Sigmoid colon (tissue), 7 donors: ENCODE results near the gene BMPER. TPM values are rescaled to one million over a fixed set of nuclear protein-coding genes. Genes with fewer than 3 reads are reported as not detected.

Source experiments
- DNase-seq: peaks from one replicate; pipeline ENCODE4 v3.0.0-alpha.2; 2019
- H3K27ac ChIP-seq, 4 donors: fragments of 200-600 bp; sonication (generic); one replicate each; pipeline ENCODE4 v1.5.1; 2016 to 2019; ENCODE audit warnings: mild to moderate bottlenecking in 1 of 4
- H3K27me3 ChIP-seq, 3 donors: fragments of 200-600 bp; sonication (generic); one replicate each; pipeline ENCODE4 v1.5.1; 2019; ENCODE audit warnings: mild to moderate bottlenecking in 1 of 3
- H3K36me3 ChIP-seq, 4 donors: fragments of 200-600 bp; sonication (generic); one replicate each; pipeline ENCODE4 v1.5.1; 2016 to 2019
- H3K4me1 ChIP-seq, 4 donors: fragments of 200-600 bp; sonication (generic); one replicate each; pipeline ENCODE4 v1.5.1; 2017 to 2019
- H3K4me3 ChIP-seq, 4 donors: fragments of 200-600 bp; sonication (generic); one replicate each; pipeline ENCODE4 v1.5.1; 2017 to 2019; ENCODE audit warnings: mild to moderate bottlenecking in 2 of 4, moderate library complexity in 1 of 4
- H3K9me3 ChIP-seq, 4 donors: fragments of 200-600 bp in 3 of 4; sonication (generic) in 3 of 4; one replicate each; pipeline versions ENCODE4 v1.5.1 to v1.6.1; 2013 to 2019
- EP300 ChIP-seq, 4 donors: sonication (generic); formaldehyde crosslinking; IDR thresholded peaks; one replicate each; pipeline ENCODE4 v1.6.1; 2017; ENCODE audit warnings: antibody characterized with exemption in 4 of 4
- POLR2A ChIP-seq, 2 donors: fragments of 450-650 bp; IDR thresholded peaks; one replicate each; pipeline ENCODE4 v1.6.1; 2016; ENCODE audit warnings: antibody characterized with exemption in 2 of 2, mild to moderate bottlenecking in 2 of 2, moderate library complexity in 2 of 2
- POLR2AphosphoS5 ChIP-seq, 4 donors: sonication (generic); formaldehyde crosslinking; IDR thresholded peaks; one replicate each; pipeline ENCODE4 v1.6.1; 2017; ENCODE audit warnings: antibody characterized with exemption in 4 of 4
- WGBS, 2 donors: extraction: QIAGEN DNeasy Blood & Tissue Kit; methylation state at CpG; one replicate each; pipeline ENCODE4 v1.1.7; 2013; 5-methylcytosine and 5-hydroxymethylcytosine counted together
- intact Hi-C: fragments of 100-400 bp; cut with DNase I; formaldehyde crosslinking; loops from one replicate; pipeline ENCODE4 v1.15.1; 2023
- polyA plus RNA-seq, 3 donors: library from polyadenylated mRNA; stranded (reverse); fragments of 200-250 nt; gene quantifications; one replicate each; pipeline ENCODE4 v1.2.3, GENCODE V29; 2013
- total RNA-seq, 4 donors: library from RNA; depleted of rRNA; stranded (reverse); fragments of >200 nt; gene quantifications; one replicate each; pipeline ENCODE4 v1.1.0, GENCODE V29; 2016
- TF ChIP-seq, protein P1 (sequence below), 4 experiments: fragments of 450-650 bp in 3 of 4; fragments of 200-600 bp in 1 of 4; IDR thresholded peaks; one replicate each; pipeline ENCODE4 v1.5.1; 2016 to 2019; ENCODE audit warnings: antibody characterized with exemption in 4 of 4, mild to moderate bottlenecking in 3 of 4, moderate library complexity in 2 of 4
- donor health status: healthy with polysubstance abuse.
- donor health status: Bipolar disorder and iron deficiency.
- donor health status: healthy.

BMPER gene
- total and polyA plus RNA-seq, 7 donors = 0.51 to 3.1 (median 1.6) TPM; not detected in 1

DNA sequence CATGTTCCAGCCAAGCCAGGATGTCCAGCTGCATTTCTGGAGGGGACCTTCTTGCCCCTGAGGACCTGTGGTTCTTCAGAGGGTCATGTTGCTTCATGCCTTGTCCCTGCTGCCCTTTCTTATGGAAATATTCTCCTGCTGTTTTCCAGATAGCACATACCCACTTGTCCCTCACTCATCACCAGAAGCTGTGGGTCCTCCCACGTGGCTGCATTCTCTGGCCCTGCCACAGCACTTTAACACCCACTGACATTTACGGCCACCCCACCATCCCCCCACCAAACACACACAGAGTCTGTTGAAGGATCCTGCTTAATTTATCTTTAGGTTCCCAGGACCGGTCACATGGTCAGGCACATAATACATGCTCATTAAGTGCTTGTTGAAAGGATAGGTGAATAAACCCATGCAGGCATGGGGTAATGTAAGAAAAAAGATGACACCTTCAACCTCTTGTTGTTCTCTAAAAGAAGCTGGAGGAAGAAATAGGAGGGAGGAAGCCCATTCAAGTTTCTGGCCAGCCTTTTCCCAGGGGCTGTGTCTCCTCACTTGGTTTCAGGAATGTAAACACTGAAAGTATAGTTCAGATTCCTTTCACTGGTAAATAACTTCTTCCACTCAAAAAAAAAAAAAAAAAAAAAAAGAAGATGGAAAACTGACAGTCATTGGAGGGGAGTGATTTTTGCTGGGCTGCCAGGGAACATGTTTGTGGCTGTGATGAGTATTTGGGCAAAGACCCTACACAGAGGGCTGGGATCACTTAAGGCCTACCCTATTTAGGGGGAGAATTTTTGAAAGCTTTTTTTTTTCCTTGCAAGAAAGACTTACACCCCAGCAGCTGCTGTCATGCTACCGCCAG is 19.8 kb upstream of the BMPER start:
- H3K4me3 ChIP-seq = no peak overlapping the region
- 78 to 80% methylated on average over 4 of the region's 4 CpGs for WGBS, 2 donors
- no peak for DNase-seq
- peaks cover 0 to 4% (median 0%) of the 10 kb centered on the region in 4 donors for H3K4me1 ChIP-seq
- intact Hi-C loops = no loop called here
- H3K36me3 ChIP-seq = no peaks in the 10 kb centered on the region
- H3K9me3 ChIP-seq = no peaks in the 10 kb centered on the region
- H3K27me3 ChIP-seq = no peaks in the 10 kb centered on the region
- H3K27ac ChIP-seq = no peak overlapping the region
- TF ChIP-seq POLR2A (IDR thresholded peaks at IDR 0.05) = no peak
- no peak for TF ChIP-seq POLR2AphosphoS5 (IDR thresholded peaks at IDR 0.05)
- TF ChIP-seq EP300 (IDR thresholded peaks at IDR 0.05) = no peak
- TF ChIP-seq, protein P1, sequence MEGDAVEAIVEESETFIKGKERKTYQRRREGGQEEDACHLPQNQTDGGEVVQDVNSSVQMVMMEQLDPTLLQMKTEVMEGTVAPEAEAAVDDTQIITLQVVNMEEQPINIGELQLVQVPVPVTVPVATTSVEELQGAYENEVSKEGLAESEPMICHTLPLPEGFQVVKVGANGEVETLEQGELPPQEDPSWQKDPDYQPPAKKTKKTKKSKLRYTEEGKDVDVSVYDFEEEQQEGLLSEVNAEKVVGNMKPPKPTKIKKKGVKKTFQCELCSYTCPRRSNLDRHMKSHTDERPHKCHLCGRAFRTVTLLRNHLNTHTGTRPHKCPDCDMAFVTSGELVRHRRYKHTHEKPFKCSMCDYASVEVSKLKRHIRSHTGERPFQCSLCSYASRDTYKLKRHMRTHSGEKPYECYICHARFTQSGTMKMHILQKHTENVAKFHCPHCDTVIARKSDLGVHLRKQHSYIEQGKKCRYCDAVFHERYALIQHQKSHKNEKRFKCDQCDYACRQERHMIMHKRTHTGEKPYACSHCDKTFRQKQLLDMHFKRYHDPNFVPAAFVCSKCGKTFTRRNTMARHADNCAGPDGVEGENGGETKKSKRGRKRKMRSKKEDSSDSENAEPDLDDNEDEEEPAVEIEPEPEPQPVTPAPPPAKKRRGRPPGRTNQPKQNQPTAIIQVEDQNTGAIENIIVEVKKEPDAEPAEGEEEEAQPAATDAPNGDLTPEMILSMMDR (IDR thresholded peaks at IDR 0.05) = no peak

DNA sequence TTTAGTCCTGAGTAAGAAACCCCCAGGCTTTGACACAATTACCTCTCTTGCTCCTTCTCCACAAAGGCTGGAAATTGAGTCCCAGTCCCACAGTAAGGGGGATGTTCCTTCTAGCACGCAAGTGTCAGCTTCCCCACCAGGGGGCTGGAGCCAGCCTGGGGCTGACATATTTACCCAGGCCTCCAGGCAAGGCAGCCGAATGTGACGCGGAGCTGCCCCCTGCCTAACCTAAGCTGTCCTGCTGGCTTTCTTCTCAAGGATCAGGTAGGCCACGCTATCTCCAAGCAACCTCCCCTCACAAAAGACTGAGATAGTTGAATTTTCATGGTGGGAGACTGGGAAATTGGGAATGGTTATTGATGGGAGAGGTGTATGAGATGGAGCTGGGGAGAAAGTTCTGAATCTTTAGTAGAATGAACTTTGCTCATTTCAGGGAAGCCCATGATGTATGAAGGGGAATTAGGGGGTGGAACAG is 19.2 kb upstream of the BMPER start:
- H3K9me3 ChIP-seq = no peaks in the 10 kb centered on the region
- intact Hi-C loops = no loop called here
- H3K4me3 ChIP-seq = no peak overlapping the region
- no peak overlapping the region for H3K27ac ChIP-seq
- H3K4me1 ChIP-seq = peaks cover 0 to 4% (median 0%) of the 10 kb centered on the region in 4 donors
- H3K36me3 ChIP-seq = no peaks in the 10 kb centered on the region
- no peak for DNase-seq
- WGBS, 2 donors = 88 to 95% methylated on average over 5 of the region's 5 CpGs
- H3K27me3 ChIP-seq = no peaks in the 10 kb centered on the region
- TF ChIP-seq POLR2AphosphoS5 (IDR thresholded peaks at IDR 0.05) (no peak), POLR2A (IDR thresholded peaks at IDR 0.05) (no peak), EP300 (IDR thresholded peaks at IDR 0.05) (no peak)
- TF ChIP-seq, protein P1 (IDR thresholded peaks at IDR 0.05) = no peak

DNA sequence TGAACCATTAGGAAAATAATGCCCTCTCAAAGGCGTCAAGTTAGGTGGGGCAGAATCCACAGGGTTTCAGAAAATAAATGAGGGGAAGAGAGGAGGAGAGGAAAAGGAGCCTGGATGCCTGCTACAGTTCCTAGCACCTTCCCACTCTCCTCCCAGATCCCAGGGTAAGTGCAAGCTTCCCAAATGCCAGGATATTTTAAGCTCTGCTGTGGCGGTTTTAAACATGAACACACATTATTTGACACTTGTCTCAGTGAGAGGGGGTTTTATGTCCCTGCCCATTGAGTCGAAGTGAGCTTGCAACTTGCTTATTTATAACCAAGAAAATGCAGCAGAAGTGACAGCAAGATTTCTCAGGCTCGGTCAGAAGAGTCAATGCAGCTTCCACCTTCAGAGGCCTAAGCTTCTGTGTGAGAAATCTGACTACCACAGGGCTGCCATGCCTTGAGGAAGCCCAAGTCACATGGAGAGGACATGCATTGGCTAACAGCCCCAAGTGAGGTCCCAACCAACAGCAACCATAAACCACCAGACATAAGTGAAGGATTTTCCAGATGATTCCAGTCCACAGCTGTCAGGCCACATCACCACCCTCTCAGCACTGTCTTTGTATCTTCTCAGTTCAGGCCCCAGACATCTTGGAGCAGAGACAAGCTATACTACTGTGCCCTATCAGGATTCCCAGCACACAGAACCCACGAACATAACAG is 17.9 kb upstream of the BMPER start:
- H3K27ac ChIP-seq = no peak overlapping the region
- intact Hi-C loops = no loop called here
- no peak for TF ChIP-seq POLR2A (IDR thresholded peaks at IDR 0.05)
- 82 to 86% methylated on average over 5 of the region's 5 CpGs for WGBS, 2 donors
- H3K27me3 ChIP-seq = no peaks in the 10 kb centered on the region
- H3K9me3 ChIP-seq = no peaks in the 10 kb centered on the region
- H3K36me3 ChIP-seq = no peaks in the 10 kb centered on the region
- no peak overlapping the region for H3K4me3 ChIP-seq
- peaks cover 0 to 4% (median 0%) of the 10 kb centered on the region in 4 donors for H3K4me1 ChIP-seq
- no peak for DNase-seq

DNA sequence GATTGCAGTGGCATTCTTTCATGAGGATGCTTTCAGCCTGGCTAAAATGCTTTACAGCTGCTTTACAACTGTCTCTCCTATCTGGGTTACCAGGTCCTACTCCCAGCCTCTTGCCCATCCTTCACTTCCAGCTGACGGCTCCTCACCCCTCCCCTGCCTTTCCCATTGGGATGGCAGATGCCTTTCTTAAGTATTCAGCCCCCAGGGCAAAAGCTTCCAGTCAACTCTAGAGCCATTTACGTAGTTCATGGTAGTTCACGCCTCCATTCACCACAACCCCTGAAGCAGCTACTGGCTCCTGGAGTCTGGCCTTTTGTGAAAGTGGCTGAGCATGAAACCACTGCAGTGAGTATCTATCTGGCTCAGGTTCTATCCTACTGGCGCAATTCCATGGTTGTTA is 17.2 kb upstream of the BMPER start:
- Histone ChIP-seq H3K9me3 (no peaks in the 10 kb centered on the region), H3K27ac (no peak overlapping the region), H3K4me1 (peaks cover 0 to 4% (median 0%) of the 10 kb centered on the region in 4 donors), H3K27me3 (no peaks in the 10 kb centered on the region), H3K4me3 (no peak overlapping the region), H3K36me3 (no peaks in the 10 kb centered on the region)
- no peak for DNase-seq
- intact Hi-C loops = no loop called here
- 77 to 85% methylated on average over 4 of the region's 4 CpGs for WGBS, 2 donors
- TF ChIP-seq, protein P1 (IDR thresholded peaks at IDR 0.05) = no peak
- TF ChIP-seq POLR2A (IDR thresholded peaks at IDR 0.05) = no peak
- no peak for TF ChIP-seq EP300 (IDR thresholded peaks at IDR 0.05)
- no peak for TF ChIP-seq POLR2AphosphoS5 (IDR thresholded peaks at IDR 0.05)

DNA sequence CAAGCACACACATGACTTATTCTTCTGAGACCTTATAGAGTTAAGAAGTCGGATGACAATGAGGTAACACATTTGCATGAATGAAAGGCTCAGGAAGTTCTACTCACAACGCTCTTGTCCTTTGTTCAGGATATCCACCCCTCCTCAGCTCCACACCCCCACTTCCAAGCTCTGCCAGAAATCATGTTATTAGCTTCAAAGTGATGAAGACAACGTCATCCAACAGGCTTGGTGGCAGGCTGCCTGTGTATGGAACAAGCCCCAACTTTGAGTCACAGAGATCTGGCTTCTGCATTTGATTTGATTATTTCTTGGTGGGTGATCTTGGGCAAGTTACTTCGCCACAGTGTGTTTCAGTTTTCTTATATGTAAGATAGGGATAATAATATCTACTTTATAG is 12.4 kb upstream of the BMPER start:
- Histone ChIP-seq H3K36me3 (no peaks in the 10 kb centered on the region), H3K4me3 (no peak overlapping the region), H3K4me1 (peaks cover 0 to 8% (median 4%) of the 10 kb centered on the region in 4 donors), H3K27ac (no peak overlapping the region), H3K9me3 (no peaks in the 10 kb centered on the region), H3K27me3 (no peaks in the 10 kb centered on the region)
- intact Hi-C loops = loop anchor here (10.0 kb wide), 1 partner anchor 438 kb away; no protein-coding TSS in a partner anchor
- WGBS, 2 donors = 78 to 88% methylated on average over 4 of the region's 4 CpGs
- no peak for TF ChIP-seq POLR2A (IDR thresholded peaks at IDR 0.05)
- TF ChIP-seq, protein P1 (IDR thresholded peaks at IDR 0.05) = no peak
- no peak for TF ChIP-seq POLR2AphosphoS5 (IDR thresholded peaks at IDR 0.05)
- TF ChIP-seq EP300 (IDR thresholded peaks at IDR 0.05) = no peak
- DNase-seq = no peak
